Measurements from ENCODE around the gene CASR.

GRCh38 chr3:122255757-122256439 lies 72.4 kb downstream of the CASR start:
- no peak for TF ChIP-seq ZNF639 (tag by site-specific recombination; IDR thresholded peaks at IDR 0.05)
- TF ChIP-seq ZNF423 (tag by site-specific recombination; IDR thresholded peaks at IDR 0.05), result no peak
